ENCODE results near the gene EMX1. TPM values are rescaled to one million over a fixed set of nuclear protein-coding genes. Genes with fewer than 3 reads are reported as not detected.

Gene EMX1
- total RNA-seq, 1 donor from 2014 or later = 2.6 TPM

- no peak for DNase-seq (ENCODE audit: low read depth)
- TF ChIP-seq CTCF (IDR thresholded peaks at IDR 0.05; ENCODE audit: insufficient read depth, low read length, poor library complexity, severe bottlenecking) = no peak
- H3K36me3 ChIP-seq (ENCODE audit: control insufficient read depth, insufficient read depth, low read length) = no peaks in the 10 kb centered on the region
Observed at GRCh38 chr2:72931280-72931910, 14.1 kb downstream of the EMX1 start.

GRCh38 chr2:72932045-72932740, 14.9 kb downstream of the EMX1 start:
- no peak overlapping the region for H3K4me3 ChIP-seq (ENCODE audit: low read depth, low read length)
- TF ChIP-seq CTCF (IDR thresholded peaks at IDR 0.05; ENCODE audit: insufficient read depth, low read length, poor library complexity, severe bottlenecking) = no peak
- H3K27me3 ChIP-seq (ENCODE audit: control insufficient read depth, insufficient read depth, low read length) = peaks cover 18% of the 10 kb centered on the region
- no peaks in the 10 kb centered on the region for H3K36me3 ChIP-seq (ENCODE audit: control insufficient read depth, insufficient read depth, low read length)
- DNase-seq (ENCODE audit: low read depth) = no peak

More at GRCh38 chr2:72931280-72931910, 14.1 kb downstream of the EMX1 start:
- H3K4me3 ChIP-seq (ENCODE audit: low read depth, low read length) = no peak overlapping the region
- H3K27me3 ChIP-seq (ENCODE audit: control insufficient read depth, insufficient read depth, low read length) = peaks cover 23% of the 10 kb centered on the region

GRCh38 chr2:72932805-72933204, 15.5 kb downstream of the EMX1 start:
- H3K27me3 ChIP-seq (ENCODE audit: control insufficient read depth, insufficient read depth, low read length) = peaks cover 14% of the 10 kb centered on the region
- no peak for TF ChIP-seq CTCF (IDR thresholded peaks at IDR 0.05; ENCODE audit: insufficient read depth, low read length, poor library complexity, severe bottlenecking)
- H3K36me3 ChIP-seq (ENCODE audit: control insufficient read depth, insufficient read depth, low read length) = no peaks in the 10 kb centered on the region
- no peak for DNase-seq (ENCODE audit: low read depth)
- no peak overlapping the region for H3K4me3 ChIP-seq (ENCODE audit: low read depth, low read length)

GRCh38 chr2:72933207-72933606, 15.9 kb downstream of the EMX1 start:
- DNase-seq (ENCODE audit: low read depth) = no peak
- H3K4me3 ChIP-seq (ENCODE audit: low read depth, low read length) = no peak overlapping the region

GRCh38 chr2:72933646-72934151, 16.4 kb downstream of the EMX1 start:
- H3K4me3 ChIP-seq (ENCODE audit: low read depth, low read length) = no peak overlapping the region
- TF ChIP-seq CTCF (IDR thresholded peaks at IDR 0.05; ENCODE audit: insufficient read depth, low read length, poor library complexity, severe bottlenecking) = no peak
- DNase-seq (ENCODE audit: low read depth) = no peak
- H3K27me3 ChIP-seq (ENCODE audit: control insufficient read depth, insufficient read depth, low read length) = peaks cover 5% of the 10 kb centered on the region
- no peaks in the 10 kb centered on the region for H3K36me3 ChIP-seq (ENCODE audit: control insufficient read depth, insufficient read depth, low read length)

More at GRCh38 chr2:72933207-72933606, 15.9 kb downstream of the EMX1 start:
- peaks cover 10% of the 10 kb centered on the region for H3K27me3 ChIP-seq (ENCODE audit: control insufficient read depth, insufficient read depth, low read length)
- no peaks in the 10 kb centered on the region for H3K36me3 ChIP-seq (ENCODE audit: control insufficient read depth, insufficient read depth, low read length)
- TF ChIP-seq CTCF (IDR thresholded peaks at IDR 0.05; ENCODE audit: insufficient read depth, low read length, poor library complexity, severe bottlenecking) = no peak
